ENCODE data around the gene PAX1.

- TF ChIP-seq POLR2A (IDR thresholded peaks at IDR 0.05): no peak
- no peak for TF ChIP-seq CTCF (IDR thresholded peaks at IDR 0.05)
These were observed 1.6 kb upstream of the PAX1 start for GRCh38 chr20:21703717-21704407.
